ENCODE data around the gene PMFBP1.

Gene PMFBP1

GRCh38 chr16:72159386-72159785 is 12.6 kb downstream of the PMFBP1 start:
- FAIRE-seq (no peak), DNase-seq (ENCODE audit: insufficient read length, low spot score) (no peak)
- no peak for TF ChIP-seq CTCF (IDR thresholded peaks at IDR 0.05; ENCODE audit: insufficient read depth, missing control alignments)

GRCh38 chr16:72149676-72150464 is 22.1 kb downstream of the PMFBP1 start:
- FAIRE-seq = no peak
- no peak for DNase-seq (ENCODE audit: insufficient read length, low spot score)
- TF ChIP-seq CTCF (IDR thresholded peaks at IDR 0.05; ENCODE audit: insufficient read depth, missing control alignments) = no peak

DNA sequence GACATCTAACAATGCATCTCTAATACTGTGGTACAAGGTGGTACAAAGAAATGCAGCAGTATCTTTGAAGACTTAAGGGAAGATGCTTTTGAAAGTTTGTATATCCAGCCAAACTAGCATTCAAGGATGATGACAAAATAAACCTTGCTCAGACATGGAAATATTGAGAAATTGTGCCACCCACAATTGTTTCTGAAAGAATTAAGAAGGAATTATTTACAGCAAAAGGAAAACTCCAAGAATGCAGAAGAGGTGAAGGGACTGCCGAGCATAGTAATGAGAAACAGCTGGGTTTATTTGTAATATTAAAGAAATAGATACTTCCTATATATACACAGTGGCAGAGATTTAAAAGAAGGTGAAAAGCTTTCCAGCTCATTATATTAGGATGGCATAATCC is 29.5 kb downstream of the PMFBP1 start:
- FAIRE-seq = no peak
- TF ChIP-seq CTCF (IDR thresholded peaks at IDR 0.05; ENCODE audit: insufficient read depth, missing control alignments) = no peak
- no peak for DNase-seq (ENCODE audit: insufficient read length, low spot score)

DNA sequence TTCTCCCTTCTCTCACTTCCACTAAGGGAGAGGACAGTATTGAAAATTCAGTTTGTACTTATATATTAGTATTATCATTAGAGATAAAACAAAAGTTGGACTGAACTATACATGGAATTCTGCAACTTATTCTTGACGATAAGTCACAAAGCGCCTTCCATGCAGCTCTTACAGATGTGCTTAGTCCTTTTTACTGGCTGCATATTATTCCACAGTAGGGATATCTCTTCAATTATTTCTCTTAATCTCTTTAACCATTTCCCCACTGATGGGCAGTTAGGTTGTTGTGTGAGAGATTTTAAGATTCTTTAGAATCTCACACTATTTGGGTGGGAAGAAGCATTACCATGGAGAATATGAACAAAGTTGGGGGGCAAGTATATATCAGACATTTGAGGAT is 32.0 kb downstream of the PMFBP1 start:
- FAIRE-seq = no peak
- DNase-seq (ENCODE audit: insufficient read length, low spot score) = no peak
- no peak for TF ChIP-seq CTCF (IDR thresholded peaks at IDR 0.05; ENCODE audit: insufficient read depth, missing control alignments)

DNA sequence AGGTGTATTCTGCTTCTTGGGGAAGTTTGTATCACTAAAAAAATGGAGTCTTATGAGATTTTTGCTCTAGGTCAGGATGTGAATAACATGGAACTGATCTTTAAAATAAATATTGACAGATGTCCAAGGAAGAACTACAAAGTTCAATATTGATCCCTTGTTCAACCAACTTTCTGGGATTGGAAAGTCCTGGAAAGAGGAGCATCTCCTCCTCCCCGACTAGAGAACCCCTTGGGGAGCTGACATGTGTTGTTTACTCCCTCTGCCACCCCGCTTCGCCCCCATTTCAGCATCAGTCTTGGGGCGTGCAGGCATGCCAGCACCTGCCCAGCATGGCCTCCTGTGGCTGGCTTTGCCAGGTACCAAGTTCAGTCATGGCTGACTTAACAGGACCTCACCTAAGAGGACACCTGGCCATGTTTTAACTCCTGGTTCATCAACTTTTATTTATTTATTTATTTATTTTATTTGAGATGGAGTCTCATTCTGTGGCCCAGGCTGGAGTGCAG is 33.8 kb downstream of the PMFBP1 start:
- DNase-seq (ENCODE audit: insufficient read length, low spot score) (no peak), FAIRE-seq (no peak)
- TF ChIP-seq CTCF (IDR thresholded peaks at IDR 0.05; ENCODE audit: insufficient read depth, missing control alignments) = no peak

DNA sequence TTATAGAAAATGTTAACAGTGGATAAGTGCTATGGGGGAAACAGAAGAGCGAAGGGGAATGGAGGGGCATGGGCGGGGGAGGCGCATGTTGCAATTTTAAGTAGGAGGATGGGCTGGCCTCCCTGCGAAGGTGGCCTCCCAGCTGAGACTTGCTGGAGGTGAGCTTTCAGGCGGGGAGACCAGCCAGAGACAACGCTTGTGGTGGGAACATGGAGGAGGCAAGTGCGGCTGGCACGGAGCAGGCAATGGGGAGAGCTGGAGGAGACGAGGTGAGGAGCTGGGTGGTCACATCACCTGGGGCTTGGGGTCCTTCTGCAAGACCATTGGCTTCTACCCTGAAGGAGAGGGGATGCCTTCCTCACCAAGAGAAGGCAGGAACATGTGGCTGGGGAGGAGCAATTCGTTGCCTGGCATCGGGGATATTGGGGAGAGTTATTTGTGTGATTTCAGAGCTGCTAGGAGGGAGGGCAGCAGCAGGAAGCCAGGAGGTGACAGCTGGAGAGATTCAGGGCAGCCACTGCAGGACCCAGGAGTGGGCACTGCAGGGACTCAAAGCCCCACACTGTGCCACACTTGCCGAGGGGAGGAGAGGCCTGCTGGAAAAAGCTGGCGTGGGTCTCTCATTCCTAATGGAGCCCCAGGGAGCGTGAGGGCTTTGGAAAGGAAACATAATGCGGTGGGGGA is 34.4 kb downstream of the PMFBP1 start:
- FAIRE-seq (no peak), DNase-seq (ENCODE audit: insufficient read length, low spot score) (no peak)
- no peak for TF ChIP-seq CTCF (IDR thresholded peaks at IDR 0.05; ENCODE audit: insufficient read depth, missing control alignments)

- no peak for FAIRE-seq
- no peak for DNase-seq (ENCODE audit: insufficient read length, low spot score)
- TF ChIP-seq CTCF (IDR thresholded peaks at IDR 0.05; ENCODE audit: insufficient read depth, missing control alignments) = no peak
Observed at GRCh38 chr16:72134507-72134906, 37.4 kb downstream of the PMFBP1 start.

Data from D721Med (cell line).